ENCODE data around the gene NUAK2. TPM values are rescaled to one million over a fixed set of nuclear protein-coding genes. Genes with fewer than 3 reads are reported as not detected.

Gene NUAK2
- total RNA-seq, 1 donor from 2014 or later, result 0.74 TPM

DNA sequence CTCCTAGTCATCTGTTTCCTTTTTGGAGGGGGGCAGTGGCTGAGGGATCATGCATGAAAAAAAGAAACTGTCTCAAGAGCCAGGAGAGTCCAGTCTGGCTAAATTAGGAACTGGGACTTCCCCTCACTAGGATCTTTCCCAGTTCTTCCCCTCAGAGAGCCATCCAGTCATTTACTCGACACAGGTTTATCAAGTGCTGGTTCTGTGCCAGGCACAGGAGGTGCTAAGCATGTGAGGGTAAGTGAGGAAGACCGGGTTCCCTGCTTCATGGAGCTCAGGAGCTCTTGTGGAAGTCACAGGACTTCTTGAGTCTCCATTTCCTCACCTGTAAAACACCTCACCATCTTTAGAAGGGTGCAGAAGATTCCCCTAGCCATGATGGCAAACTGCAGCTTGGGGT lies 8.6 kb upstream of the NUAK2 start:
- Histone ChIP-seq H3K4me3 (no peak overlapping the region), H3K9me3 (replicated peaks) (no peaks in the 10 kb centered on the region), H3K36me3 (no peaks in the 10 kb centered on the region), H3K4me1 (peaks cover 13% of the 10 kb centered on the region), H3K27me3 (ENCODE audit: low read depth) (peaks cover 19% of the 10 kb centered on the region), H3K27ac (replicated peaks) (no peak overlapping the region)
- TF ChIP-seq CTCF (IDR thresholded peaks at IDR 0.05; ENCODE audit: borderline replicate concordance), result no peak
- DNase-seq, result no peak
- intact Hi-C loops (cut with micrococcal nuclease), result no loop called here

- DNase-seq, result no peak
- Histone ChIP-seq H3K27me3 (ENCODE audit: low read depth) (peaks cover 19% of the 10 kb centered on the region), H3K4me1 (peaks cover 16% of the 10 kb centered on the region), H3K27ac (replicated peaks) (no peak overlapping the region), H3K4me3 (no peak overlapping the region), H3K36me3 (no peaks in the 10 kb centered on the region), H3K9me3 (replicated peaks) (no peaks in the 10 kb centered on the region)
- intact Hi-C loops (cut with micrococcal nuclease), result no loop called here
- no peak for TF ChIP-seq CTCF (IDR thresholded peaks at IDR 0.05; ENCODE audit: borderline replicate concordance)
These were observed 8.2 kb upstream of the NUAK2 start for GRCh38 chr1:205329719-205330118.

DNA sequence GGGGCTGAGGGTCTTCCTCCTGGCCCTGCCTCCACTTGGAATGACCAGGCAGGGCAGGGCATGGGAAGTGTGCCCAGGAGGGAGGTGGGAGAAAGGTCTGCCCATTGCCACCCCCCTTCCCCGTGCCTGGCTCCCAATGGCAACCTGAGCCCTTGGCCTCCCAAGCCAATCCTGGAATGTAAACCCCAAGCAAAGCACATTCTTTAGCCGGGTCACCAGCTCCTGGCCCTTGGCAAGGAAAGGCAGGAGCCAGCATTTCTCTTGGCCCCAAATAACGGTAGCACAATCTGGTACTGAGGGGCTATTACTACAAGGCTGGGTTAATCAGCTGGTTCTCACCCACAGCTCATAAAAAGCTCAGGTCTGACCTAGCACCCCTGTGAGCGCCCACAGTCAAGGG lies 6.9 kb upstream of the NUAK2 start:
- TF ChIP-seq CTCF (IDR thresholded peaks at IDR 0.05; ENCODE audit: borderline replicate concordance), result no peak
- peaks cover 16% of the 10 kb centered on the region for H3K4me1 ChIP-seq
- no peaks in the 10 kb centered on the region for H3K9me3 ChIP-seq (replicated peaks)
- intact Hi-C loops (cut with micrococcal nuclease), result no loop called here
- DNase-seq, result no peak
- H3K27ac ChIP-seq (replicated peaks), result no peak overlapping the region
- H3K4me3 ChIP-seq, result no peak overlapping the region
- no peaks in the 10 kb centered on the region for H3K36me3 ChIP-seq
- peaks cover 19% of the 10 kb centered on the region for H3K27me3 ChIP-seq (ENCODE audit: low read depth)

DNA sequence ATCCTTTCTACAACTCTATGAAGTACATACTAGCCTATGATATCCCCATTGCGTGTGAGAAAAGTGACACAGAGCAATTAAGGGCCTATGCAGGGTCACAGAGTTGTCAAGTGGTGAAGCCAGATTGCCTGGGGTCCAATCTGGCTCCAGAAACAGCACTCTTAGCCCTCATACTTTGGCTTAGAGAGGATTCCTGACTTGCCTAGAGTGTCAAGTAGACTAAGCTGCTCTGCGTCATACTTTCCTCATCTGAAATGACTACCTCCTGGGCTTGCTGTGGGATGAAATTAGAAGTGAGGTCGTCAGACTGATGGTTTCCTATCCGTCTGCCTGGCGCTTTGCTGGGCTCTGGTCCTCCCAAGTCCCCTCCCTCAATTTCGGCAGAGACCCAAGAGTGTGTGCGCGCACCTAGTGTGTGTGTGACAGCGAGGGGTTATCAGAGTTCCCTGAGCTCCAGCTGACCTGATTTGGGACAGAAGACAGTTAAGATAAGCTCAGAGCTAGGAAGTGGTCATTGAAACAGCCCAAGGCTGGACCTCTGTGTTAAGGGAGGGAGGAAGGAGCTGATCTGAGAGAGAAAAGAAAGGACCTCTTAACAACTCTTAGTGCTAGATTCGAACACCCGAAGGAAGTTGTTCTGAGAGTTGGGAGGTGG lies 5.4 kb upstream of the NUAK2 start:
- DNase-seq, result no peak
- Histone ChIP-seq H3K4me1 (peaks cover 18% of the 10 kb centered on the region), H3K36me3 (no peaks in the 10 kb centered on the region), H3K9me3 (replicated peaks) (no peaks in the 10 kb centered on the region), H3K27ac (replicated peaks) (no peak overlapping the region), H3K27me3 (ENCODE audit: low read depth) (peaks cover 19% of the 10 kb centered on the region), H3K4me3 (no peak overlapping the region)
- TF ChIP-seq CTCF (IDR thresholded peaks at IDR 0.05; ENCODE audit: borderline replicate concordance), result no peak
- intact Hi-C loops (cut with micrococcal nuclease), result no loop called here

GRCh38 chr1:205325334-205325884 lies 3.9 kb upstream of the NUAK2 start:
- DNase-seq, result no peak
- TF ChIP-seq CTCF (IDR thresholded peaks at IDR 0.05; ENCODE audit: borderline replicate concordance), result peak; percentile 91
- H3K4me1 ChIP-seq, result peaks cover 31% of the 10 kb centered on the region
- H3K9me3 ChIP-seq (replicated peaks), result no peaks in the 10 kb centered on the region
- peaks cover 19% of the 10 kb centered on the region for H3K27me3 ChIP-seq (ENCODE audit: low read depth)
- H3K36me3 ChIP-seq, result no peaks in the 10 kb centered on the region
- intact Hi-C loops (cut with micrococcal nuclease), result no loop called here
- H3K4me3 ChIP-seq, result no peak overlapping the region
- H3K27ac ChIP-seq (replicated peaks), result no peak overlapping the region

Data from left ventricle myocardium inferior (tissue), 1 donor.